ENCODE measurements around the gene ABHD1.
"Not testable (repeated sequence)": the region's sequence is repeated elsewhere in the genome, so short reads cannot be mapped to it uniquely, and the experiment has no call there.

The ABHD1 gene

DNA sequence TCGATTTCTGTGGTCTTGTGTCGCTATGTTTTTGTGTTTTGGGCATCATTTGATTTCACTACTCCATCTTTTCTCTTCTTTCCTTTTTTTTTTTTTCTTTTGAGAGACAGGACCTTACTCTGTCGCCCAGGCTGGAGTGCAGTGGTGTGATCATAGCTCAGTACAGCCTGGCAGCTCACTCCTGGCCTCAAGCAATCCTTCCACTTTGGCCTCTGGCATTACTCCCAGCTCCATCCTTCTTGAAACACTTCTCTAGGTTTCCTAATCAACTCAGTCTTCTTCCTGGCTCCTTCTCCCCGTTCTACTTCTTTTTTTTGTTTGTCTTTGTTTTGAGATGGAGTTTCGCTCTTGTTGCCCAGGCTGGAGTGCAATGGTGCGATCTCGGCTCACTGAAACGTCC is 51.7 kb downstream of the ABHD1 start:
- no peak for DNase-seq

DNA sequence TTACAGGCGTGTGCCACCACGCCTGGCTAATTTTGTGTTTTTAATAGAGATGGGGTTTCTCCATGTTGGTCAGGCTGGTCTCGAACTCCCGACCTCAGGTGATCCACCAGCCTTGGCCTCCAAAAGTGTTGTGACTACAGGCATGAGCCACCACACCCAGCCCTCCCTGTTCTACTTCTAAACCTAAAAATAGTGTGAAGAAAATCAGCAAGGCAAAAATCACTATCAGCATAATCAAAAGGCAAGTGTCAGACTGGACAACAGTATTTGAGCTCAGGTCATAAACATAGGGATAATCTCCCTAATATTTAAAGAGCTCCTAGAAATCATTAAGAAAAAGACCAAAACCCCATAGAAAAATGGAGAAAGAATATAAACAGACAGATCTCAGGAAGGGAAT is 52.2 kb downstream of the ABHD1 start:
- not testable (repeated sequence) for DNase-seq

DNA sequence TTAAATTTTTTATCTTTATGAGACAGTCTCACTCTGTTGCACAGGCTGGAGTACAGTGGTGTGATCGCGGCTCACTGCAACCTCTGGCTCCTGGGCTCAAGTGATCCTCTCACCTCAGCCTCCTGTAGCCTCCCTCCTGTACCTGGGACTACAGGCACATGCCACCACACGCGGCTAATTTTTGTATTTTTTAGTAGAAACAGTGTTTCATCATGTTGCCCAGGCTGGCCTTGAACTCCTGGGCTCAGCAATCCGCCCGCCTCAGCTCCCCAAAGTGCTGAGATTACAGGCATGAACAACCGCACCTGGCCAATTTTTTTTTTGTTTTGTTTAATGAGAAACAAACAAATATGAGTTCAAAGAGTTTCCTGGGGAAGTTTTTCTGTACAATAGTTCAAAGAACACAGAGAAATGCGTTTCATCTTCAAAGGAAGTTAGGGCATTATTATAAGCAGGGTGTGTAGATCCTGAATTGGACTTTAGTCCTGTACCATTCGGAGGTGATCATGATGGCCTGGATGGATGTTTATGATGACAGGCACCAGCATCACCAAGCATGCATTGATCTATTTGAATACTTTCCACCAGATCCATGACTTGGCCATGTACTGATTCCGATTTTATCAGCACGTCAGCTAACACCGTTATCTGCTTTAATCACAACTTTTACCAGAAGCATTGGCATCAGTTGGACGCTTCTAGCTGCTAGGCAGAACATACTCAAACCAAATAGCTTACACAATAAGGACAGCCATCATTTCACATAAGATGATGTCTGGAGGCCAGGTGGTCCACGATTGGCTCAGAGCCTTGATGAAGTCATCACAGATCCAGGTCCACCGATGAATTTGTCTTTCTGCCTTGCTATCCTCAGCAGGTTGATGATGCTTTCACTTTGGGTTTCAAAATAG is 54.1 kb downstream of the ABHD1 start:
- no peak for DNase-seq

DNA sequence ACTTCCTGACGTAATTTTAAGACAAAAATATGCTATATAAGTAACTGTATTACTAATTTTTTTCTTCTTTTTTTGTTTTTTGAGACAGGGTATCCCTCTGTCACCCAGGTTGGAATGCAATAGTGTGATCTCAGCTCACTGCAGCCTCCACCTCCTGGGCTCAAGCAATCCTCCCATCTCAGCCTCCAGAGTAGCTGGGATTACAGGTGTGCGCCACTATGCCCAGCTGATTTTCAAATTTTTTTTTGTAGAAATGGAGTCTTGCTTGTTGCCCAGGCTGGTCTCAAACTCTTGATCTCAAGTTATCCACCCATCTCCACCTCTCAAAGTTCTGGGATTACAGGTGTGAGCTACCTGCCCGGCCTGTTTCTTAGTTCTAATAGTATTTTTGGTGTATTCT is 54.9 kb downstream of the ABHD1 start:
- no peak for DNase-seq

DNA sequence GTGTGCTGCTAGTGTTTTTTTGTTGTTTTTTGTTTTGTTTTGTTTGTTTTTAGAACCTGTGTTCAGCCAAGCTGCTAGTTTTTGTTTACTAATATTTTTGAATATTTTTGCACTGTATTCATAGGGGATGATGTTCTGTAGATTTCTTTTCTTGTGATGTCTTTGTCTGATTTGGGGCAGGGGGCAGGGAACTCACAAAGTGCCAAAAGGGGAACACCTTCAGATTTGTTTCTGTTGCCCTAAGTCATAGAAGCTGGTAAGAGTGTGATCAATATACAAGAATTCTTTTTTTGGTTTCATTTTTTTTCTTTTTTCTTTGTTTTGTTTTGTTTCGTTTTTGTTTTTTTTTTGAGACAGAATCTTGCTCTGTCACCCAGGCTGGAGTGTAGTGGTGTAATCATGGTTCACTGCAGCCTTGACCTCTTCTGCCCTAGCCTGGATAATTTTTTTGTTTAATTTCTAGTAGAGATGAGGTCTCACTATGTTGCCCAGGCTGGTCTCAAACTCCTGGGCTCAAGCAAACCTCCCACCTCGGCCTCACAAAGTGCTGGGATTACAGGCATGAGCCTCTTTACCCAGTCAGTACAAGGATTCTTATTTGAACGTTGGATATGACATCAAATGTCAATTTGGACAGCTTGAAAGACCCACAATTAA is 55.9 kb downstream of the ABHD1 start:
- DNase-seq, result no peak
